Measurements from ENCODE around the gene HRAS. TPM values are rescaled to one million over a fixed set of nuclear protein-coding genes. Genes with fewer than 3 reads are reported as not detected.

The HRAS gene
- total and polyA plus RNA-seq, 10 of the 15 experiments (the other 5 are each of a cell fraction or from before 2014, with no cell fraction given) = 2.8 to 72.4 (median 31.7) TPM

DNA sequence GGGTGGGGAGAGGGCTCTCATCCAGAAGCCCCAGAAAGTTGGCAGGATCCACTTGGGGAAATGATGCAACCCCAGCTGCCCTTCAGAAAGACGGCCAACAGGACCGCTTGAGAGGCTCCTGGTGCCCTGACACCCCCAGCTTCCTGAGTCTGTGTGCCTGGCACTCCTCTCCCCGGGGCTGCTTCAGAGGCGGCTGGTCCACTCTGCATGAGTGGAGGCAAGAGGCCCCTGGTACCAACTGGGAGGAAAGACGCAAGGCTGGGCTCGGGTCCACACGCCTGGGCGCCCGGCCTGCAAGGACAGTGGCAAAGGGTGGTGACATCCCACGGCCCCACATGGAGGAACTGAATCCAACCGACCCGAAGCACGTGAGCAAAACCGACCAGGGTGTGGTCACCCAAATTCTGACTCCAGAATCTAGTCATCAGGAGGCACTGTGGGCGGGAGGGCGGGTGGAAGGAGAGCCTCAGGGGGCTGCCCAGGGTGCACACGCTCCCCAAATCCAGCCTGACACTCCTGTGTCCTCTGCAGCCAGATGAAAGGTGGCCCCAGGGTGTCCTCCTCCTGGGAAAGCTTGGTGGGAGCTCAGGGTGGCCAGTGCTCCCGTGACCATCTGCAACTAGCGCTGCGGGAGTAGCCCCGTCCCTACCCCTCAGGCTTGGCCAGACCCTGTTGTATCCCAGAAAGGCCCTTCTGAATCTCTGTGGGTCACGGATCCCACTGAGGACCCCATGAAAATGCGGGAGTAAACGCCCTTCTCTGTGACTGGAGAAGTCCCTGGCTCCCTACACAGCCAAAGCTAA, 32.0 kb downstream of the HRAS start (continued):
- TF ChIP-seq, protein P1, sequence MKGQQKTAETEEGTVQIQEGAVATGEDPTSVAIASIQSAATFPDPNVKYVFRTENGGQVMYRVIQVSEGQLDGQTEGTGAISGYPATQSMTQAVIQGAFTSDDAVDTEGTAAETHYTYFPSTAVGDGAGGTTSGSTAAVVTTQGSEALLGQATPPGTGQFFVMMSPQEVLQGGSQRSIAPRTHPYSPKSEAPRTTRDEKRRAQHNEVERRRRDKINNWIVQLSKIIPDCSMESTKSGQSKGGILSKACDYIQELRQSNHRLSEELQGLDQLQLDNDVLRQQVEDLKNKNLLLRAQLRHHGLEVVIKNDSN (IDR thresholded peaks at IDR 0.05; ENCODE audit: borderline replicate concordance, extremely low read length, insufficient read depth, low read depth, low read length) = peak; percentile 57
- TF ChIP-seq MEF2B (IDR thresholded peaks at IDR 0.05; ENCODE audit: partially characterized antibody, poor library complexity, severe bottlenecking) = no peak
- TF ChIP-seq, protein P2, sequence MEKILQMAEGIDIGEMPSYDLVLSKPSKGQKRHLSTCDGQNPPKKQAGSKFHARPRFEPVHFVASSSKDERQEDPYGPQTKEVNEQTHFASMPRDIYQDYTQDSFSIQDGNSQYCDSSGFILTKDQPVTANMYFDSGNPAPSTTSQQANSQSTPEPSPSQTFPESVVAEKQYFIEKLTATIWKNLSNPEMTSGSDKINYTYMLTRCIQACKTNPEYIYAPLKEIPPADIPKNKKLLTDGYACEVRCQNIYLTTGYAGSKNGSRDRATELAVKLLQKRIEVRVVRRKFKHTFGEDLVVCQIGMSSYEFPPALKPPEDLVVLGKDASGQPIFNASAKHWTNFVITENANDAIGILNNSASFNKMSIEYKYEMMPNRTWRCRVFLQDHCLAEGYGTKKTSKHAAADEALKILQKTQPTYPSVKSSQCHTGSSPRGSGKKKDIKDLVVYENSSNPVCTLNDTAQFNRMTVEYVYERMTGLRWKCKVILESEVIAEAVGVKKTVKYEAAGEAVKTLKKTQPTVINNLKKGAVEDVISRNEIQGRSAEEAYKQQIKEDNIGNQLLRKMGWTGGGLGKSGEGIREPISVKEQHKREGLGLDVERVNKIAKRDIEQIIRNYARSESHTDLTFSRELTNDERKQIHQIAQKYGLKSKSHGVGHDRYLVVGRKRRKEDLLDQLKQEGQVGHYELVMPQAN (conservative IDR thresholded peaks at IDR 0.05) = 0 out of 2 replicates have a peak, but pooled peaks have one; percentile 31

DNA sequence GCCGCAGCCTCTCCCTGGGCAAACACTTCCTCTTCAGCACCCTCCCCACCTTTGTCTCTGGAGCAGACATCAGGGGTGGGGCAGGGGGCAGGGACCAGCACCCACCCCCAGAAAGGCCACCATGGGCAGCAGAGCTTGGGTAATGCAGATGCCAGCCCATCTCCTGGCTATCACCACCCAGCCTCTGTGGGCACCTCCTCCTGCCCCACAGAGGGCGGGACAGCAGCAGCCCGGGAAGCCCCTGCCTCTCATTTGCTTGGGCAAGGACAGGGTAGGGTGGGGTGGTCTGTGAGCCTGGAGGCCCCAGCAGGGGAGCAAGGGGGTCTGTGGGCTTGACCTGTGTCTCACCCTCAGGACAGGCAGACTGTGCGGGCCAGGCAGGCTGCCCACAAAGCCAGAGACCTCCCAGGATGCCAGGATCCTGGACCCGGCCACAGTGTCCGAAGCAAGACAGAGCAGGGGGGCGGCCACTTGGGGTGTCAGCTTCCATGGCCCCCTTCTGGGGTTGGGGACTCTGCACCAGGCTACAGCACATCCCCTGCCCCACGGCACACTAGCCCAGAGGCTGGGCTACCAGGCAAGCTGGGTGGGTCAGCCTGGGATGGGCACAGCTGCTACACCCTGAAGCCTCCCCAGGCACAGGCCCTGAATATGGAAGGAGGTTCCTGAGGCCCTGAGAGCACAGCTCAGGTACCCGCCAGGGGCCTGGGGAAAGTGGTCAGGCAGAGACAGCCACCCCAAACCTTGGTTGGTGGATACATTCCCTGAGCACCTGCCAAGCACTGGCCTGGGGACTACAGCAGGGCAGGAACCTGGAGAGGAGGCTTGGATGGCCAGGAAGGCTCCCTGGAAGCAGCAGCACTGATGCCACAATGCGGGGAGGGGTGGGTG, 32.8 kb downstream of the HRAS start:
- no TSS peak for BruUV-seq (replicated peaks)
- Histone ChIP-seq H3K27me3 (replicated peaks in 1 of 2; ENCODE audit: control insufficient read depth in 2 of 2, insufficient read depth in 2 of 2, low read length in 1 of 2) (no peaks in the 10 kb centered on the region), H3K36me3 (ENCODE audit: control insufficient read depth in 2 of 2, insufficient read depth in 2 of 2, low read length in 1 of 2) (peaks cover 13 to 37% of the 10 kb centered on the region in 2 experiments), H3K4me3 (no peak overlapping the region), H3K4me2 (ENCODE audit: control insufficient read depth, insufficient read depth) (peak overlapping the region; percentile 99), H2AFZ (ENCODE audit: control insufficient read depth, low read depth, low read length) (no peak overlapping the region), H3K4me1 (ENCODE audit: control insufficient read depth, insufficient read depth, low read length) (peaks cover 23% of the 10 kb centered on the region), H3K27ac (ENCODE audit: control insufficient read depth, insufficient read depth) (peak overlapping the region; percentile 56; the same call in 1 of the 2 replicates), H4K20me1 (ENCODE audit: control insufficient read depth, insufficient read depth) (no peaks in the 10 kb centered on the region), H3K9me3 (replicated peaks; ENCODE audit: control insufficient read depth, insufficient read depth, low read length) (no peaks in the 10 kb centered on the region; the same call in 2 of the 3 replicates), H3K79me2 (ENCODE audit: control insufficient read depth, insufficient read depth, low read length) (peaks cover 38% of the 10 kb centered on the region), H3K9ac (ENCODE audit: control insufficient read depth, insufficient read depth, low read length) (no peak overlapping the region; the same call in 1 of the 2 replicates)
- POLR2A ChIA-PET = interaction anchor here (0.6 to 0.7 kb wide), 2 partner anchors 34 to 66 kb away, joined by 3 to 4 read pairs; partner anchors contain the start of gene HRAS
- RAD21 ChIA-PET (ENCODE audit: unreplicated experiment) = no interaction called here
- WGBS (ENCODE audit: insufficient coverage, insufficient replicate concordance, low lambda C conversion rate, missing lambda C conversion rate) = 94% methylated on average over 9 of the region's 10 CpGs
- FAIRE-seq (no peak), DNase-seq (ENCODE audit: low read depth, low spot score) (no peak), ATAC-seq (no peak)
- SMC1A ChIA-PET (ENCODE audit: uncharacterized antibody, unreplicated experiment) = interaction anchor here (1.5 kb wide), 1 partner anchor 47 kb away, joined by 4 read pairs; no protein-coding TSS in a partner anchor
- in situ Hi-C loops (cut with MboI) = loop anchor here (5.0 kb wide), 1 partner anchor 50 kb away; the partner anchor contains the start of gene PTDSS2
- CTCF ChIA-PET = interaction anchor here (1.5 kb wide), 1 partner anchor 17 kb away, joined by 3 read pairs; no protein-coding TSS in a partner anchor
- intact Hi-C loops (cut with micrococcal nuclease; ENCODE audit: unreplicated experiment) = no loop called here
- TF ChIP-seq SRF (IDR thresholded peaks at IDR 0.05; ENCODE audit: low read depth in 2 of 2, low read length in 2 of 2) = no peak
- no peak for TF ChIP-seq EED (IDR thresholded peaks at IDR 0.05; ENCODE audit: low read depth)
- TF ChIP-seq TCF3 (IDR thresholded peaks at IDR 0.05; ENCODE audit: borderline replicate concordance, insufficient read depth, low read depth, low read length) = no peak
- TF ChIP-seq, protein P3, sequence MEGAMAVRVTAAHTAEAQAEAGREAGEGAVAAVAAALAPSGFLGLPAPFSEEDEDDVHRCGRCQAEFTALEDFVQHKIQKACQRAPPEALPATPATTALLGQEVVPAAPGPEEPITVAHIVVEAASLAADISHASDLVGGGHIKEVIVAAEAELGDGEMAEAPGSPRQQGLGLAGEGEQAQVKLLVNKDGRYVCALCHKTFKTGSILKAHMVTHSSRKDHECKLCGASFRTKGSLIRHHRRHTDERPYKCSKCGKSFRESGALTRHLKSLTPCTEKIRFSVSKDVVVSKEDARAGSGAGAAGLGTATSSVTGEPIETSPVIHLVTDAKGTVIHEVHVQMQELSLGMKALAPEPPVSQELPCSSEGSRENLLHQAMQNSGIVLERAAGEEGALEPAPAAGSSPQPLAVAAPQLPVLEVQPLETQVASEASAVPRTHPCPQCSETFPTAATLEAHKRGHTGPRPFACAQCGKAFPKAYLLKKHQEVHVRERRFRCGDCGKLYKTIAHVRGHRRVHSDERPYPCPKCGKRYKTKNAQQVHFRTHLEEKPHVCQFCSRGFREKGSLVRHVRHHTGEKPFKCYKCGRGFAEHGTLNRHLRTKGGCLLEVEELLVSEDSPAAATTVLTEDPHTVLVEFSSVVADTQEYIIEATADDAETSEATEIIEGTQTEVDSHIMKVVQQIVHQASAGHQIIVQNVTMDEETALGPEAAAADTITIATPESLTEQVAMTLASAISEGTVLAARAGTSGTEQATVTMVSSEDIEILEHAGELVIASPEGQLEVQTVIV (IDR thresholded peaks at IDR 0.05; ENCODE audit: borderline replicate concordance, partially characterized antibody) = no peak
- no peak for TF ChIP-seq RUNX3 (IDR thresholded peaks at IDR 0.05; ENCODE audit: low read length)
- TF ChIP-seq, protein P4, sequence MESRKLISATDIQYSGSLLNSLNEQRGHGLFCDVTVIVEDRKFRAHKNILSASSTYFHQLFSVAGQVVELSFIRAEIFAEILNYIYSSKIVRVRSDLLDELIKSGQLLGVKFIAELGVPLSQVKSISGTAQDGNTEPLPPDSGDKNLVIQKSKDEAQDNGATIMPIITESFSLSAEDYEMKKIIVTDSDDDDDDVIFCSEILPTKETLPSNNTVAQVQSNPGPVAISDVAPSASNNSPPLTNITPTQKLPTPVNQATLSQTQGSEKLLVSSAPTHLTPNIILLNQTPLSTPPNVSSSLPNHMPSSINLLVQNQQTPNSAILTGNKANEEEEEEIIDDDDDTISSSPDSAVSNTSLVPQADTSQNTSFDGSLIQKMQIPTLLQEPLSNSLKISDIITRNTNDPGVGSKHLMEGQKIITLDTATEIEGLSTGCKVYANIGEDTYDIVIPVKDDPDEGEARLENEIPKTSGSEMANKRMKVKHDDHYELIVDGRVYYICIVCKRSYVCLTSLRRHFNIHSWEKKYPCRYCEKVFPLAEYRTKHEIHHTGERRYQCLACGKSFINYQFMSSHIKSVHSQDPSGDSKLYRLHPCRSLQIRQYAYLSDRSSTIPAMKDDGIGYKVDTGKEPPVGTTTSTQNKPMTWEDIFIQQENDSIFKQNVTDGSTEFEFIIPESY (IDR thresholded peaks at IDR 0.05) = no peak
- no peak for TF ChIP-seq MEF2B (IDR thresholded peaks at IDR 0.05; ENCODE audit: partially characterized antibody, poor library complexity, severe bottlenecking)
- no peak for TF ChIP-seq NFYA (IDR thresholded peaks at IDR 0.05; ENCODE audit: borderline replicate concordance, low read depth, low read length)
